ENCODE results near the gene NCK2. TPM values are rescaled to one million over a fixed set of nuclear protein-coding genes. Genes with fewer than 3 reads are reported as not detected.
A peak's percentile ranks its signal among the peaks of the same experiment; 100 is the strongest.

NCK2 gene
- polyA plus RNA-seq, 3 donors, result 2.5 to 18.2 (median 7.6) TPM

DNA sequence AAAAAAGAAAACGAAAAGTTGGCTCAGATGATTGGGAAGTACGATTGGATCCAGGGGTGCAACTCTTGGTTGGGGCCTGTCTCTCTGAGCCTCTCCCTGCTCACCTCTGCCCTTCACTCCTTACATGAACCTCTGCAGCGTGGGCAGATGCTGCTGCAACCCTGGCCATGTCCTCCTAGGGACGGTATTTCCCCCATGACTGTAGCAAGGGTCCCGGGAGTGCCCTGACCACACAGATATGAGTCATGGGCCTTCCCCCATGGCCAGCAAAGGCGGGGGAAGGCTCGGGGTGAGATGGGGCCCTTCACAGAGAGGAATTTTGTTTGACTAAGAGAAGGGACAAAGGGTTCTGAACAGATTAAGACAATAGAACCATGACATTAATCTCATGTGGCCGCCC lies 129.0 kb downstream of the NCK2 start:
- 100% methylated on average over 2 of the region's 8 CpGs for WGBS (ENCODE audit: insufficient coverage)
- Histone ChIP-seq H3K79me2 (ENCODE audit: insufficient read depth, low read length) (no peaks in the 10 kb centered on the region), H4K20me1 (ENCODE audit: insufficient read depth, low read length) (peaks cover 8% of the 10 kb centered on the region)

DNA sequence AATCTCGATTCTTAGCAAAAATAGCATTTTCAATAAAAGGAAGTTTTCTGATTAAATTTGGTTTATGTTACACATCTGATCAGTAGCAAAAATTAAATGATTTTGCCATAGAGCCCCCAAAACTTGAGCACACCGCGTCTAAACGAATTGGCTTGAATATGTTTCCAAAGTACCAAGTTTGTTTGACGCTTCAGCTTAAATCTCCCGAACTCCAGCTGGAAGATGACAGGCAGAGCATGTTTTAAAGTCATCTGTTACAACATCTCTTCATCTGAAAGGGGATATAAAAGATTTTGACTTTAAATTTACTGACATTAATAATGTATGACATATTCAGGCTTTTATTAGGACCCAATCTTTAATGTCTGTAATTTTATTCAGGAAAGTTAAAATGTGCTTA lies 129.8 kb downstream of the NCK2 start:
- no peak overlapping the region for H3K4me3 Mint-ChIP-seq
- H3K27me3 ChIP-seq (ENCODE audit: control insufficient read depth in 2 of 2, insufficient read depth in 2 of 2, low read length in 2 of 2), result no peaks in the 10 kb centered on the region
- H3K9me3 Mint-ChIP-seq, result peaks cover 2 to 14% (median 8%) of the 10 kb centered on the region in 7 donors
- no peak overlapping the region for H3K27ac ChIP-seq (ENCODE audit: low read depth in 1 of 2, low read length in 2 of 2)
- no peak overlapping the region for H3K4me2 ChIP-seq (replicated peaks; ENCODE audit: extremely low read depth, low read length, poor library complexity, severe bottlenecking)
- peaks cover 5 to 10% of the 10 kb centered on the region in 2 donors for H3K4me1 ChIP-seq (ENCODE audit: control insufficient read depth in 1 of 2, insufficient read depth in 2 of 2, low read length in 2 of 2)
- intact Hi-C loops (cut with micrococcal nuclease), result no loop called here
- H2AFZ ChIP-seq (ENCODE audit: insufficient read depth, low read depth, low read length, poor library complexity, severe bottlenecking), result no peak overlapping the region
- H3K4me1 Mint-ChIP-seq, result peaks cover 13% of the 10 kb centered on the region
- TF ChIP-seq, protein P1, sequence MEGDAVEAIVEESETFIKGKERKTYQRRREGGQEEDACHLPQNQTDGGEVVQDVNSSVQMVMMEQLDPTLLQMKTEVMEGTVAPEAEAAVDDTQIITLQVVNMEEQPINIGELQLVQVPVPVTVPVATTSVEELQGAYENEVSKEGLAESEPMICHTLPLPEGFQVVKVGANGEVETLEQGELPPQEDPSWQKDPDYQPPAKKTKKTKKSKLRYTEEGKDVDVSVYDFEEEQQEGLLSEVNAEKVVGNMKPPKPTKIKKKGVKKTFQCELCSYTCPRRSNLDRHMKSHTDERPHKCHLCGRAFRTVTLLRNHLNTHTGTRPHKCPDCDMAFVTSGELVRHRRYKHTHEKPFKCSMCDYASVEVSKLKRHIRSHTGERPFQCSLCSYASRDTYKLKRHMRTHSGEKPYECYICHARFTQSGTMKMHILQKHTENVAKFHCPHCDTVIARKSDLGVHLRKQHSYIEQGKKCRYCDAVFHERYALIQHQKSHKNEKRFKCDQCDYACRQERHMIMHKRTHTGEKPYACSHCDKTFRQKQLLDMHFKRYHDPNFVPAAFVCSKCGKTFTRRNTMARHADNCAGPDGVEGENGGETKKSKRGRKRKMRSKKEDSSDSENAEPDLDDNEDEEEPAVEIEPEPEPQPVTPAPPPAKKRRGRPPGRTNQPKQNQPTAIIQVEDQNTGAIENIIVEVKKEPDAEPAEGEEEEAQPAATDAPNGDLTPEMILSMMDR (IDR thresholded peaks at IDR 0.05), result no peak
- H3K9ac ChIP-seq (ENCODE audit: insufficient read depth, low read length, poor library complexity, severe bottlenecking), result no peak overlapping the region
- no peak overlapping the region for H3K4me3 ChIP-seq (replicated peaks in 1 of 3; ENCODE audit: low read depth in 2 of 3, low read length in 3 of 3)
- DNase-seq, result no peak
- H3K36me3 ChIP-seq (replicated peaks in 1 of 2; ENCODE audit: control insufficient read depth in 1 of 2, insufficient read depth in 2 of 2, low read length in 2 of 2), result peaks cover 0 to 22% of the 10 kb centered on the region in 2 donors
- H3K27me3 Mint-ChIP-seq (ENCODE audit: low read depth in 3 of 3), result no peaks in the 10 kb centered on the region
- WGBS (ENCODE audit: insufficient coverage), result 98% methylated on average over 4 of the region's 6 CpGs
- peaks cover 8% of the 10 kb centered on the region for H4K20me1 ChIP-seq (ENCODE audit: insufficient read depth, low read length)
- H3K79me2 ChIP-seq (ENCODE audit: insufficient read depth, low read length), result no peaks in the 10 kb centered on the region
- H3K36me3 Mint-ChIP-seq, result peaks cover 35 to 38% of the 10 kb centered on the region in 2 donors
- H3K27ac Mint-ChIP-seq, result peak overlapping the region in 1 of 7 donors; percentile 11
- peaks cover 9 to 17% of the 10 kb centered on the region in 2 donors for H3K9me3 ChIP-seq (replicated peaks in 1 of 2; ENCODE audit: control insufficient read depth in 1 of 2, insufficient read depth in 1 of 2, low read length in 2 of 2)

More for the DNA sequence above, 129.0 kb downstream of the NCK2 start:
- peaks cover 0 to 14% of the 10 kb centered on the region in 2 donors for H3K36me3 ChIP-seq (replicated peaks in 1 of 2; ENCODE audit: control insufficient read depth in 1 of 2, insufficient read depth in 2 of 2, low read length in 2 of 2)
- no peak overlapping the region for H3K27ac ChIP-seq (ENCODE audit: low read depth in 1 of 2, low read length in 2 of 2)
- TF ChIP-seq, protein P1 (IDR thresholded peaks at IDR 0.05), result no peak
- no peaks in the 10 kb centered on the region for H3K27me3 ChIP-seq (ENCODE audit: control insufficient read depth in 2 of 2, insufficient read depth in 2 of 2, low read length in 2 of 2)
- no peak overlapping the region for H3K9ac ChIP-seq (ENCODE audit: insufficient read depth, low read length, poor library complexity, severe bottlenecking)
- peaks cover 13% of the 10 kb centered on the region for H3K4me1 Mint-ChIP-seq
- no peak overlapping the region for H2AFZ ChIP-seq (ENCODE audit: insufficient read depth, low read depth, low read length, poor library complexity, severe bottlenecking)
- no peaks in the 10 kb centered on the region for H3K27me3 Mint-ChIP-seq (ENCODE audit: low read depth in 3 of 3)
- peaks cover 3 to 9% of the 10 kb centered on the region in 2 donors for H3K9me3 ChIP-seq (replicated peaks in 1 of 2; ENCODE audit: control insufficient read depth in 1 of 2, insufficient read depth in 1 of 2, low read length in 2 of 2)
- no peak overlapping the region for H3K4me3 Mint-ChIP-seq
- no peak overlapping the region for H3K4me3 ChIP-seq (replicated peaks in 1 of 3; ENCODE audit: low read depth in 2 of 3, low read length in 3 of 3)
- DNase-seq, result peak; percentile 18 to 82 (median 46)
- intact Hi-C loops (cut with micrococcal nuclease), result no loop called here
- H3K27ac Mint-ChIP-seq, result peak overlapping the region in 4 of 7 donors; percentile 10 to 42 (median 33)
- peaks cover 5 to 10% of the 10 kb centered on the region in 2 donors for H3K4me1 ChIP-seq (ENCODE audit: control insufficient read depth in 1 of 2, insufficient read depth in 2 of 2, low read length in 2 of 2)
- H3K36me3 Mint-ChIP-seq, result peaks cover 29 to 30% of the 10 kb centered on the region in 2 donors
- H3K4me2 ChIP-seq (replicated peaks; ENCODE audit: extremely low read depth, low read length, poor library complexity, severe bottlenecking), result no peak overlapping the region
- H3K9me3 Mint-ChIP-seq, result peaks cover 0 to 9% (median 2%) of the 10 kb centered on the region in 7 donors

Data from CD14-positive monocyte (primary cell).